ENCODE measurements around the gene EHD4. TPM values are rescaled to one million over a fixed set of nuclear protein-coding genes. Genes with fewer than 3 reads are reported as not detected.

EHD4 gene
- total RNA-seq, 4 donors from 2014 or later = 12.8 to 45.2 (median 26.1) TPM

- Histone ChIP-seq H3K4me3 (no peak overlapping the region), H3K4me1 (no peaks in the 10 kb centered on the region), H3K27ac (no peak overlapping the region), H3K36me3 (no peaks in the 10 kb centered on the region), H3K27me3 (no peaks in the 10 kb centered on the region), H3K9me3 (no peaks in the 10 kb centered on the region)
- intact Hi-C loops (cut with DNase I; ENCODE audit: low total_unique reads) = no loop called here
- peak in 1 of 2 donors; percentile 46 for DNase-seq
- no peak for TF ChIP-seq CTCF (IDR thresholded peaks at IDR 0.05)
- no peak for TF ChIP-seq POLR2A (IDR thresholded peaks at IDR 0.05)
Observed at GRCh38 chr15:41965441-41966413, 6.6 kb downstream of the EHD4 start.

GRCh38 chr15:41961595-41962202 lies 10.7 kb downstream of the EHD4 start:
- H3K36me3 ChIP-seq = no peaks in the 10 kb centered on the region
- TF ChIP-seq POLR2A (IDR thresholded peaks at IDR 0.05) = no peak
- no peak for TF ChIP-seq CTCF (IDR thresholded peaks at IDR 0.05)
- no peaks in the 10 kb centered on the region for H3K27me3 ChIP-seq
- no peaks in the 10 kb centered on the region for H3K9me3 ChIP-seq
- no peak overlapping the region for H3K27ac ChIP-seq
- no peaks in the 10 kb centered on the region for H3K4me1 ChIP-seq
- intact Hi-C loops (cut with DNase I; ENCODE audit: low total_unique reads) = no loop called here
- no peak overlapping the region for H3K4me3 ChIP-seq
- DNase-seq = no peak

GRCh38 chr15:41961001-41961518 lies 11.3 kb downstream of the EHD4 start:
- Histone ChIP-seq H3K36me3 (no peaks in the 10 kb centered on the region), H3K4me3 (no peak overlapping the region), H3K4me1 (peaks cover 0 to 1% of the 10 kb centered on the region in 2 donors), H3K27me3 (no peaks in the 10 kb centered on the region), H3K9me3 (no peaks in the 10 kb centered on the region), H3K27ac (no peak overlapping the region)
- no peak for TF ChIP-seq POLR2A (IDR thresholded peaks at IDR 0.05)
- TF ChIP-seq CTCF (IDR thresholded peaks at IDR 0.05) = no peak
- DNase-seq = no peak
- intact Hi-C loops (cut with DNase I; ENCODE audit: low total_unique reads) = no loop called here

- Histone ChIP-seq H3K27me3 (no peaks in the 10 kb centered on the region), H3K4me1 (peaks cover 0 to 7% of the 10 kb centered on the region in 2 donors), H3K4me3 (no peak overlapping the region), H3K27ac (peak overlapping the region; percentile 0 to 5), H3K36me3 (no peaks in the 10 kb centered on the region), H3K9me3 (no peaks in the 10 kb centered on the region)
- no peak for DNase-seq
- TF ChIP-seq CTCF (IDR thresholded peaks at IDR 0.05) (no peak), POLR2A (IDR thresholded peaks at IDR 0.05) (no peak)
- intact Hi-C loops (cut with DNase I; ENCODE audit: low total_unique reads) = no loop called here
Observed at GRCh38 chr15:41958002-41958420, 14.3 kb downstream of the EHD4 start.
